Activated CD4-positive, alpha-beta T cell treated with anti-CD3 and anti-CD28 coated beads, Interleukin-10, Interleukin-2, amounts not matched to agents 100 ng/mL and 50 ng/mL, durations not matched to agents 16 hours and 8 hours (primary cell): ENCODE results near the gene MLYCD.

Experiments
- DNase-seq: peaks from one replicate; pipeline ENCODE4 v3.0.0-alpha.2; 2020

The MLYCD gene

DNA sequence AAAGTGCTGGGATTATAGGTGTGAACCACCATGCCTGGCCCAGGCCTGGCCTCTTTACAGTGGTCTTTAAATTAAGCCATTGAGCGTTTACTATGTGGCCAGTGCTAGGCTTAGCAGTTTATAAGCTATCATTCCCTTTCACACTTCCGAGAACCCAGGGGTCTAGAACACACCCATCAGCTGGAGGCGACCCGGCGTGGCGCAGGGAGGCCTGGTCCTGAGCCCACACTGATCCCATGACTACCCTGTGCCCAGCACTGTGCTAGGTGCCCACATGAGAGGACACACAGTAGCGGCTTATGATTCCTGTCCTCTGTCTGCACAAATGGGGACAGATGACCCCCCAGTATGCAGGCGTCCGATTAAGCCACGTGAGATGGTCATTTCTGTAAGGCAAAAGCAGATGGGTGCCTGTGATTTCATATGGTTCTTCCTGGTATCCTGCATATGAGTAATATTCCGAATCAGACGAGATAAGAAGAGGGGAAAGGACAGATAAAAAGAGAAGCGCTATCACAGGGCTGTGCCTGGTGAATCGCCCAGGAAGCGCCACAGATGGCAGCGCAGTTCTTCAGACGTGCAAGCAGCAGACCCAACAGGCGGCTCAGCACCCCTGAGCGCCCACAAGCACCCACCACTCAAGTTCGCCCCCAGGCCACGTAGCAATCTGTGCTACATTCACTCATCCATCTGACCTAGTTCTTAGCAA is 59.4 kb downstream of the MLYCD start:
- no peak for DNase-seq

DNA sequence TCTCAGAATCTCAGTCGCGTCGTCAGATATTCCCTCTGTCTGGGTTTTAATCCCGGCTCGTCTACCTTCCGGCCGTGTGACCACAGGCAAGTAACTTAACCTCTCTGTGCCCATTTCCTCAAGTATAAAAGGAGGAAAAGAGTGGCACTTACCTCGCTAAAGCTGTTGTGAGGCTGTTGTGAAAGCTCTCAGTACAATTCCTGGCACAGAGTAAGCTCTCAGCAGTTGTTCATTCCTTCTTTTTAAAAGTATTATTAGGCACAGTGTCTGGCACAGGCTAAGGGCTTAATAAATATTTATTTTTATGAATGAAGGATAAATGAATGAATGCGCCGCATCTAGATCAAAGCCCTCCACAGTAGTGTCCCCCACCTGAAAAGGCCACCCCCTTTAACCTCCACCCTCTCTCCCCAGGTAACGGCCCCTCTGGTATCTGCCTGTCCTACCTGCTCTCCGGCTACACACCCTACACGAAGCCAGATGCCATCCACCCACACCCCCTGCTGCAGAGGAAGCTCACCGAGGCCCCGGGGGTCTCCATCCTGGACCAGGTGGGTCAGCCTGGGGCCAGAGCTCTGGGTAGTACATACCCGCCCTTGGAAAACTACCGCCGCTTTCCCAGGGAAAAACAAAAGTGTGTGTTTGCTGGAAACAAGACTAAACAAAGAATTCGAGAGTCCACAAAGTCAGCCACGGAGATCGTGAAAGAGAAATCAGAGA is 60.1 kb downstream of the MLYCD start:
- no peak for DNase-seq

DNA sequence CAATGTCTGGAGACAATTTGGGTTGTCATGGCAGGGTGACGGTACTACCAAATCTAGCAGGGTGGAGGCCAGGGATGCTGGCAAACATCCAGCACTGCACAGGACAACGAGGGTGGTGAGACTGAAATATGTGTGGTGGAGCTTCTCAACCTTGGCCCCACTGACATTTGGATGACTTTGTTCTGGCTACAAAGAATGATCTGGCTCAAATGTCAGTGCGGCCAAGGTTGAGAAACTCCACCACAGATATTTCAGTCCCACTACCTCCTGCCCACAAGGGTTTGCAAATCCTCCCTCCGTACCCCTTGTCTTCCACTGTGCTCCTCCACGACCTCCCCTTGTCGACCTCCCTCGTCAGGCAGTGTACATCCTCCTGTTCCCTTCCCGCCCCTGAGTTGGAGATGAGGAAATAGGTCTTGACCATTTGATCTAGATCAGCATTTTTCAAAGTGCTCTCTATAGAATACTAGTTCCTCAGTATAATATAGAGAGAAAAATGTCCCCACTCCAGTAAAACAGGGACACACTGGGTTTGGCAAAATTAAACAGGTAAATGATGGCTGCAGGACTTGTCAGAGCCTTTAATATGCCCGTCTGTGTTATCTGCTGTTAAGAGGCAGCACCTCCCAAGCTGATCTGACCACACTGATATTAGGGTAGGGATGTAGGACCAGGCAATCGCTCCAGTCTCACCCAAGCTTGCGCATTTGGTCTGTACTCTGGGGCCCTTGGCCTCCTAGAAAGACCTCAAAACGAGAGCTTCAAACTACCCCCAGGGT is 60.9 kb downstream of the MLYCD start:
- no peak for DNase-seq

DNA sequence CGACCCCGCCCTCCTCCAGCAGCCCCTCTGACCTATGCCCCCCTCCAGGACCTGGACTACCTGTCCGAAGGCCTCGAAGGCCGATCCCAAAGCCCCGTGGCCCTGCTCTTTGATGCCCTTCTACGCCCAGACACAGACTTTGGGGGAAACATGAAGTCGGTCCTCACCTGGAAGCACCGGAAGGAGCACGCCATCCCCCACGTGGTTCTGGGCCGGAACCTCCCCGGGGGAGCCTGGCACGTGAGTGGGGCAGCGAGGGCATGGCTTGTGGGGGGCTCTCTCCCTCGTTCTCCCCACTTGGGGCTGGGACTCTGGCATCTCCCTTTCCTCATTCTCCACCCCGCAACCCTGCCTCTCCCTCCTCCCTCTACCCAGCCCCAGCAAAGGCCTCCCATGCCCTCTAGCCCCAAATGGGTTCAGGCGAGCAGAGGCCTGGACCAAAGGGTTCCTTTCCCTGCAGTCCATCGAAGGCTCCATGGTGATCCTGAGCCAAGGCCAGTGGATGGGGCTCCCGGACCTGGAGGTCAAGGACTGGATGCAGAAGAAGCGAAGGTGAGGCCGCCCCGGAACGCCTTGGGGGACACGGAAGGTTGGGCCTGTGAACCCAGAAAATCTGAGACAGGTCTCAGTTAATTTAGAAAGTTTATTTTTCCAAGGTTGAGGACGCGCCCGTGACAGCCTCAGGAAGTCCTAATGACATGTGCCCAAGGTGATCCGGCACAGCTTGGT is 61.8 kb downstream of the MLYCD start:
- DNase-seq: no peak

DNA sequence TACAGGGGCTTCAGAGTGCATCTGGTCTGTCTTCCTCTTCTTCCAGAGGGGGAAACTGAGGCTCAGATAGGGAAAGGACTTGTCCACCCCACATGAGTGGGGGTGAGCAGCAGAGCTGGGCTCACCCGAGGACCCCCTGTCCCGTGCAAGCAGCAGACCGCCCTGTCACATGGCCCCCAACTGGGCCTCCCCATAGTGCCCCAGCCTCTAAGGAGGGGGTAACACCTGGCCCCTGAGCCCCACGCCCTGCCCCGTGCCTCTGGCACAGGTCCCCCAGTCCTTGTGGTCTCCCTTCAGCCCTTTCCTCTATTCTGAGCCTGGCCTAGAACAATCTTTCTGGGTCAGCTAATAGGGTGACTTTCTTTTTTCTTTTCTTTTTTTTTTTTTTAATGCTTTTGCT is 62.7 kb downstream of the MLYCD start:
- no peak for DNase-seq

DNA sequence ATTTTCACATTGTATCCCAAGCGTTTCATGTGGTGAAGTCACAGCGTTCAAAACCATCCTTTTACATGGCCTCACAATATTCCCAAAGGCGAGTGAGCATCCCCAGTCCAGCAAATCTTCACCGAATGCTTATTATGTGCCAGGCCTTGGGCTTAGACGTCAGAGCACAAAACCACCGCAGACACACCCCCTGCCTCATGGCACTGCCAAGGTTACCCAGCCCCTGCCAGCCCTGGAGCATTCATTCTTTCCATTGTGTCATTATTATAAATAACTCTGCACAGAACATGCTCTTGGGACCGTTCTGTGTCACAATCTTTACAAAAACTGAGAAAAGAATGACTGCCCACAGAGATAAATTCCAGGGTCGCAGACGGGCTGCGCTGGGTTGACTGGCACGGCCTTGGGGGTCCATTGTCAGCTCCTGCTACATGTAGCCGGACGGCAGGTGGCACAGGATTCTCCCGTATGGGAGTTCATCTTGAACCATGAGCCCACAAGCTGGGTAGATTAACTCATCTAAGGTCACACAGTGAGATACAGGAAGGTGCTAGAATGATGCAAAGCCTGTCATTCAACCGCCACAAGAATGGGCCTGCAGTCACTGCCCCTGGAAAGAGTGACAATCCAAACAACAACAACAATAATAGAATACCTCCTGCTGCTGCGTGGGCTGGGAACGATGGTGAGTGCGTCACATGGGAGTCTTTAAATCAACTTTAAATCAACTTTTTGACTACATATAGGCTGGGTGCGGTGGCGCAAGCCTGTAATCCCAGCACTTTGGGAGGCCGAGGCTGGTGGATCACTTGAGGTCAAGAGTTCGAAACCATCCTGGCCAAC is 64.6 kb downstream of the MLYCD start:
- no peak for DNase-seq

DNA sequence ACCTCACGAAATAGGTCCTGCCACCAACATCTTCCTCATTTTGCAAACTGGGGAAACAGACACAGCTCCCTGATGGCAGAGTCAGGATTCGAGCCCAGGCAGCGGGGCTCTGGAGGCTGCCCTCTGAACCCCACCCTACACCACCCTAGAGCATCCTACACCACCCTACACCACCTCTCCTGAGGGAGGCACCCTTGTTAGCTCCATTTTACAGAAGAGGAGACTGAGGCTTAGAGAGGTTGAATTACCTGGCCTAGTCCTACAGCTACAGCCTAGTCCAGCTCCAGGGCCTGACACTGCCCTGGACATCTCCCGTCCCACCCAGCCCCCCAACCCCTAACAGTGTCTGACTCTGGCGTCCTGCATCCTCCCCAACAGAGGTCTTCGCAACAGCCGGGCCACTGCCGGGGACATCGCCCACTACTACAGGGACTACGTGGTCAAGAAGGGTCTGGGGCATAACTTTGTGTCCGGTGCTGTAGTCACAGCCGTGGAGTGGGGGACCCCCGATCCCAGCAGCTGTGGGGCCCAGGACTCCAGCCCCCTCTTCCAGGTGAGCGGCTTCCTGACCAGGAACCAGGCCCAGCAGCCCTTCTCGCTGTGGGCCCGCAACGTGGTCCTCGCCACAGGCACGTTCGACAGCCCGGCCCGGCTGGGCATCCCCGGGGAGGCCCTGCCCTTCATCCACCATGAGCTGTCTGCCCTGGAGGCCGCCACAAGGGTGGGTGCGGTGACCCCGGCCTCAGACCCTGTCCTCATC is 65.9 kb downstream of the MLYCD start:
- no peak for DNase-seq

DNA sequence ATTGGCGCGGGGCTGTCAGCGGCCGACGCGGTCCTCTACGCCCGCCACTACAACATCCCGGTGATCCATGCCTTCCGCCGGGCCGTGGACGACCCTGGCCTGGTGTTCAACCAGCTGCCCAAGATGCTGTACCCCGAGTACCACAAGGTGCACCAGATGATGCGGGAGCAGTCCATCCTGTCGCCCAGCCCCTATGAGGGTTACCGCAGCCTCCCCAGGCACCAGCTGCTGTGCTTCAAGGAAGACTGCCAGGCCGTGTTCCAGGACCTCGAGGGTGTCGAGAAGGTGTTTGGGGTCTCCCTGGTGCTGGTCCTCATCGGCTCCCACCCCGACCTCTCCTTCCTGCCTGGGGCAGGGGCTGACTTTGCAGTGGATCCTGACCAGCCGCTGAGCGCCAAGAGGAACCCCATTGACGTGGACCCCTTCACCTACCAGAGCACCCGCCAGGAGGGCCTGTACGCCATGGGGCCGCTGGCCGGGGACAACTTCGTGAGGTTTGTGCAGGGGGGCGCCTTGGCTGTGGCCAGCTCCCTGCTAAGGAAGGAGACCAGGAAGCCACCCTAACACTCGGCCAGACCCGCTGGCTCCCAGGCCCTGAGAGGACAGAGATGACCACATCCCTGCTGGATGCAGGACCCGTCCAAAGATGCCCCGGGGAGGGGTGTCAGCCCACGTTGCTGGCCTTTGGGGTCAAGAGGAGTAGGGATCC is 66.7 kb downstream of the MLYCD start:
- no peak for DNase-seq

DNA sequence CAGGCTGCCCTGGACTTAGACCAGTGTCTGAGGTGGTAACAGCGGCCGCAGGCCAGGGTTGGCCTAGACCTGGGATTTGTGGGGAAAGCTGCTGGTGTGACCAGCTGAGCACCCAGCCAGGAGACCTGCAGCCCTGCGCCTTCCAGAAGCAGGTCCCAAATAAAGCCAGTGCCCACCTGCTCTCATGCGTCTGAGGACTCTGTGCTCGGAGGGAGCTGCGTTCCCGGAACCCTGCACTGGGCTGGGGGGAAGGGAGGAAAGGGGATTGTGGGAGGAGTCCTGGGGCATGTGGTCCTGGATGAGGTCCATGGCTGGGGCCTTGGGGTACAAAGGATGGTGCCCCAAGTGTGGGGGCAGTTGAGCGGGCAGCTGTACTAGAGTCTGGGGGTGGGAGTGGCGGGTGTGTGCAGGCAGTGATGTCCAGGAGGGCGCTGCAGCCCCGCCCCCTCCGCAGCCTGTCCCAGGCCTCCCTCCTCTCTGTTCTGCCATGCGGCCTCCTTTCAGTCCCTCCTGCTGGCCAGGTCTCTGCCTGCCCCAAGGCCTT is 67.3 kb downstream of the MLYCD start:
- no peak for DNase-seq

DNA sequence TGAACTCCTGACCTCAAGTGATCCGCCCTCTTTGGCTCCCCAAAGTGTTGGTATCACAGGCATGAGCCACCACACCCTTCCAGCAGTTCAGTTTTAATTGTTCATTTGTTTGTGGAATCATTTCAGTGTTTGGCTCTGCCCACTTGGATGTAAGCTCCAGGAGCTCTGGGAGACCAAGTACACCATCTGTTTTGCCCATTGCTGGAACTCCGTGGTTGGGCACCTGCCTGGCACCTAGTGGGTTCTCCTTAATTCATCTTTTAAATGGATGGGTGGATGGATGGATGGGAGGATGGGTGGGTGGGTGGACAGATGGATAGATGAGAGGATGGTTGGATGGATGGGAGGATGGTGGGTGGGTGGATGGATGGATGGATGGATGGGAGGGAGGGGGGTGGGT is 68.2 kb downstream of the MLYCD start:
- no peak for DNase-seq

DNA sequence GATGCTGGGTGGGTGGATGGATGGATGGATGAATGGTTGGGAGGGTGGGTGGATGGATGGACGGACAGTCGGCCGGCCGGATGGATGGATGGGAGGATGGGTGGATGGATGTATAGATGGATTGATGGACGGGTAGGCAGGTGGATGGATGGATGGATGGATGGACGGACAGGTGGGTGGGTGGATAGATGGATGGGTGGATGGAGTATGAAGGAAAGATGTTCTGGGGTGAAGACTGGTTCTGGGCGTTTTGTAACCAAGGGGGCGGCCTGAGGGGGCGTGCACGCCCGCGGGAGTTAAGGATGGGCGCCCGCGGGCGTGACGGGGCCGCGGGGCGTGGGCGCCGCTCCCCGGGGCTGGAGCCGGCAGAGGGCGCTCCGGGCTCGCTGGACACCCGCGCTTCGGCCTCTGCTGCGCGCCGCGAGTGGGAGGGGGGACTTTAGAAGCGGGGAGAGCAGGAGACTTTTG is 69.0 kb downstream of the MLYCD start, which contains the start of gene NECAB2:
Gene NECAB2, plus strand, starts transcription at position 407 of the 468 bp plus-strand sequence. CDS start 405 bp downstream, outside the sequence.
- DNase-seq: peak; percentile 26

DNA sequence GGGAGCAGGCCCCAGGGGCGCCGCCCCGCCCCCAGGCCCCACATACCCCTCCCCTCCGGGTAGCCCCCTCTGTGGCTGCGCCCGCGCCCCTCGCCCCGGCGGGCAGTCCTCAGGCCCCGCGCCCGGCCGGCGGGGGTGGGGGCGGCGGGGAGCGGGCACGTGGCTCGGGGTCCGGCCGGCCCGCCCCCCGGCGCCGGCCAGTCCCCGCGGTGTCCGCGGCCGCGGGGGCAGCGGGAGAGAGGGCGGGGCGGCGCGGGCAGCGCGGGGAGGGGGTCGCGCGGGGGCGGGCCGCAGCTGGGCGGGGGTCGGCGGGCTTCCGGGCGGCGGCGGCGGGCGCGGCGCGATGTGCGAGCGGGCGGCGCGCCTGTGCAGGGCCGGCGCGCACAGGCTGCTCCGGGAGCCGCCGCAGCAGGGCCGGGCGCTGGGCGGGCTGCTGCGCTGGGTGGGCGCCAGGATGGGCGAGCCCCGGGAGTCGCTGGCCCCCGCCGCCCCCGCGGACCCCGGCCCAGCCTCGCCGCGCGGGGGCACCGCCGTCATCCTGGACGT is 69.5 kb downstream of the MLYCD start:
- no peak for DNase-seq

DNA sequence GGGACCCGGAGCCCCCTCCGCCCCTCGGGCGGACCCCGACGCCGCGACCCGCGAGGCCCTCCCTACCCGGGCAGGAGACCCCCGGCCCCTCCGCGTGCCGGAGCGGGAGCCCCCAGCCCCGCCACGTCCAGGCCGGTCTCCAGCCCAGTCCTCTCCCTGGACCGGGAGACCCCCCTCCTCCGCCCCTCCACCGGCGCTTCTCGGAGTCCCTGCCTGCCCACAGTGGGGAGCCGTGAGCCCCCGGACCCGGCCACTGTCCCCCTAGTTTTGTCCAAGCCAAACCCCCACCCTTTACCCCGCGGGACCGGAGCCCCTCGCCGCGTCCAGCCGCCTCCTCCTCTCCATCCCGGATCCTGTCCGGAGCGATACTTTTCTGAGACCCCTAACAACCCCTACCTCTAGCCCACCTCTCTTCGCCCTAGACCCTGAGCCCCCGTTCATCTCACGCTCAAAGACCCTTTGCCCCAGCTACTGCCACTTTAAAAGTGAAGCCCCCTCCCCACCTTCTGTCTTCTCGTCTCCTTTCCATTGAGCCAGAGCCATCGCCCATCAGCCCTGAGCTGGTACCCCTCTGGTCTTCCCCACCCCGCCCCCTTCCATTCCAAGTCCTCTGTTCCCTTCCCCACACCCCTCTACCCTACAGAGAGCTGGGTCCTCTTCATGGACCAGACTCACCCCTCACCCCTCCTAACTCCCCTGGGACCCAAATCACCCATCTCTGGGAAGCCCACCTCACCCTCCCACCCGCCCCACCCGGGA is 70.2 kb downstream of the MLYCD start:
- no peak for DNase-seq

DNA sequence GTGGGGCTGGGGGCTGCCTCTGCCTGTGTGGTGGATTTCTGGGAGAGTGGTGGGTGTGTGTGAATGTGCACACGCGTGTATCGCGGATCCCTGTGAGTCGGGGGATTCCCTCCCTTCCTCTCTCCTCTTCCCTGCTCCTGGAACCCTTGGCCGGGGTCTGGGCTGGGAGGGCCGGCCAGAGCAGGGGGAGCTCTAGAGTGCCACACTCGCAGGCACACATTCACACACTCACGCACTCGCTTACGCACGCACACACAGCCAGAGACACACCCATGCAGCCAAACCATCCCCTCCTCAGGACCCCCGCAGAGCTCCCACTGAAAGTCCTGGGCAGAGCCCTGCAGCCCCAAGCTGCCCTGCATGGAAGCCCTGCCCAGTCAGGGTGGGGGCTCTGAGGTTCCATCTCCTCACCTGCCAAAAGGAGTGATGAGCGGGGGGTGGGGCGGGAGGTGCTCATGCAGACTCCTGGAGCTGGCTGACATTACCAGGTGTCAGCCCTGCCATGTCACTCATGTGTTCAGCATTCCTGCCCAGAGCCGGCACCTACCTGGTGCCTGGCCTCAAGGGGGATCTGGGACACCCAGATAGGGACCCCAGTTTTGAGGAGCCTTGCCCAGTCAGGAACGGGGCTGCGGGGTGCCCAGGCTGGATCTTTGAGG is 71.0 kb downstream of the MLYCD start:
- no peak for DNase-seq

DNA sequence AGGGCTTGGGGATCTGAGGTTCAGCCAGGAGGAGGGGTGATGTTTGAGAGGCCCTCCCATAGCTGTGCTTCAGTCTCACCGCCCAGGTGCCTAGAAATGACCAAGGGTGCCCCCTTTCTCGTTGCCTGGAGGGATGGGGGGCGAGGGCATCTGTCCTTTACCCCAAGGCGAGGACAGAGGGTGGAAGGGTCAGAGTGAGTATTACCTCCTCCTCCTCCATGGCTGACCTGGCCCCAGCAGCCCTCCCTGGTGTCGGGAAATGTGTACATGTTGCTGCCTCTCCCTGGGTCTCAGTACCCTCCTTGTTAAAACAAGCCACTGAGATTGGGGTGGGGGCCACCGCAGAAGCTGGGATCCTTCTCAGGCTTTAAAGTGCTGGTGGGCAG is 71.5 kb downstream of the MLYCD start:
- no peak for DNase-seq

DNA sequence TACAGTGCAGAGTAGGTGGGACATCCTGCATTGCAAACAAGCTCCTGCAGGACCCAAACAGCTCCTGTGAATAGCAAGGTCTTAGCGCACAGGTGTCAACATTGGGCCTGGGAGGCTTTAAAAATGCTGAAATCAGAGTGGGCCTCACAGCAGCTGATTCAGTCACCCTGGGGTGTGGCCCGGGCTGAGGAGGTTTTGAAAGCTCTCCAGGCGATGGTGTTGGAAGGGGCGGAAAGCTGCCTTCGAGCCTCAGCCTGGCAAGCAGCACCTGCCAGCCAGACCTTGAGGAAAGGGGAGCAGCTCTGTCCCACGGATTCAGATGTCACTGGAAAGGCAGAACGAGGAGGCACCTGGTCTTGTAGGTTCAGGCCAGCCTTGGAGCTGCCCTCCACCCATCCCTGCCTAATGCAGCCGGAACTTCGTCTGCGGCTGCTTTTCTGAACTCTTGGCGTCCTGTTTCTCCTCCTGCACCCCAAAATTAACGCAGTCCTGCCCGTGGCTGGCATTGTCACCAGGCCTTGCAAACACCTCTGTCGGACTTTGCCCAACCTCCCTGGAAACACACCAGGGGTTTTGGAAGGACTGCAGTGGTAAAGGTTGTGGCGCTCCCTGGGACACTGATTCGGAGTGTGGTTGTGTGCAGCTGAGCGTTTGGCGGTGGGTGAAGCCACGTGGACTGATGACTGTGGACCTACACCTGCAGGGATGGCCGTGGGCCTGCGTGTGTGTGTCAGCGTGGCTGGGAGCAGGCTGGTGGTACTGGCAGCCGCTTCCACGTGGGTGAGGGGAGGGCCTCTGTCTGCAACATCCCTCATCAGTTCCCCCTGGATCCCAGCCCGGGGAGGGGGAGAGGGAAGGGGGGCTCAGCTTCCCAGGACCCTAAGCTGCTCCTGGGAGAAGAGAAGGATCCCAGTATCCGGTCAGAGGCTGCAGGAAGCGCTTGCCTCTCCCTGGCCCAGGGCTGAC is 72.5 kb downstream of the MLYCD start:
- no peak for DNase-seq

DNA sequence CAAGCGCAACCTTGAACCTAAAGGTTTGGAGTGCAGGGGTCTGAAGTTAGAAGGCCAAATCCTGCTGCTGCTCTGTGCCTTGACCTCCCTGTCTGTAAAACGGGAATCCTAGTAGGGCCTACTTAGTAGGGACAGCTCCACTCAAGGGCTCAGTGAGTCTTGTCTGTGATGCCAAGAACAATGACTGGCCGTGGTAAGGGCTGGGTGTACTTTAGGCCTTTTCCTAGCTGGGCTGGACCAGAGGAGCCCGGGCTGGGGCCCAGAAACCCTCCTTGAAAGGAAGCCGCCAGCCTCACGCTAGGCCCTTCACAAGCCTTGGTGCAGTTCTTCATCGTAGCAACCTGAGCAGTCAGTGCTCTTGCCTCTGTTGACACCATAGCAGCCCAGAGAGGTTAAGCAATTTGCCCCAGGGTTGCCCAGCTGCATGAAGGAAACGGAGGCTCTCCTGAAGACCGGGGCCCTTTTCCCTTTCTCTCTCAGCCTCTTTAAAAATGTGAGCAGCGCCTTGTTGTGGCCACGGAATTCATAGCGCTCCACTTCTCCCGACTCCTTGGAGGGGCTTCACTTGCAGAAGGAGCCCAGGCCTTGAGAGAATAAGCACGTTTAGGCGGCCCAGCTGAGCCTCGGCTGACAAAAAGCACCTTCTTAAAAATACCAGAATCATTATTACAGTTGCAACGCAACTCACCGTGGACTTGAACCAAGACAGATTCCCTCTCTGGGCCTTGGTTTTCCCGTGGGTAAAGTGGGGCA is 73.5 kb downstream of the MLYCD start:
- DNase-seq: no peak
